Stimulated activated CD8-positive, alpha-beta memory T cell treated with anti-CD3 and anti-CD28 coated beads, Interleukin-12 subunit alpha, Interleukin-12 subunit beta, amount 100 ng/mL, for 4 hours (primary cell): ENCODE results near the gene TBRG4.
A peak's percentile ranks its signal among the peaks of the same experiment; 100 is the strongest.
"Not testable (repeated sequence)": the region's sequence is repeated elsewhere in the genome, so short reads cannot be mapped to it uniquely, and the experiment has no call there.

Experiments used
- DNase-seq: peaks from one replicate; pipeline ENCODE4 v3.0.0-alpha.2; 2020; ENCODE audit warnings: low read depth

The TBRG4 gene

GRCh38 chr7:45116048-45116447, 4.6 kb upstream of the TBRG4 start:
- no peak for DNase-seq

DNA sequence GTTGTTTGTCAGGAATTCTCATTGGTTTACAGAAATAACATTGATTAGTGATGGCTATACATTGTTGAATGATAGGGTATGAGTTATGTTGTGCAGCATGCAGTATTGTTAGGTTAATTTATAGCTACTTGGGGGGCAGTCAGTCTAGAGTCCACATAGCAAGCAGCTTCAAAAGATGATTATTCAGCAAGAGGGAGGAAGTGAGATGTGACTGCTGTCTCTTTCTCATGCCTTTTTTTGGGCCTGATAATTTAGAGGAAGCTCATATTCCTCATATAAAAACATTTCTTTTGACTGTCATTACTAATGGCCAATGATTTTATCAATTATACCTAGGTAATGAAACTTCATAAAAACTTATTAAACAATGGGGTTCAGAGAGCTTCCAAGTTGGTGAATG, 3.4 kb upstream of the TBRG4 start:
- no peak for DNase-seq

DNA sequence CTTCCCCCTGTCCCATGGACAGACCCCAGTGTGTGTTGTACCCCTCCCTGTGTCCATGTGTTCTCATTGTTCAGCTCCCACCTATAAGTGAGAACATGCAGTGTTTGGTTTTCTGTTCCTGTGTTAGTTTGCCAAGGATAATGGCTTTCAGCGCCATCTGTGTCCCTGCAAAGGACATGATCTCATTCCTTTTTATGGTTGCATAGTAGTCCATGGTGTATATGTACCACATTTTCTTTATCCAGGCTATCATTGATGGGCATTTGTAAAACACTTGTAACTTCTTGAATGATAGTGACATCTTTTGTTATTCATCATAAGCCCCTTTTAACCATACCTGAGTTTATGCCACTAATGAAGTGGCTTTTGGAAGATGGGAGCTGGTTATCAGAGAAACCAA, 2.8 kb upstream of the TBRG4 start:
- DNase-seq = not testable (repeated sequence)

DNA sequence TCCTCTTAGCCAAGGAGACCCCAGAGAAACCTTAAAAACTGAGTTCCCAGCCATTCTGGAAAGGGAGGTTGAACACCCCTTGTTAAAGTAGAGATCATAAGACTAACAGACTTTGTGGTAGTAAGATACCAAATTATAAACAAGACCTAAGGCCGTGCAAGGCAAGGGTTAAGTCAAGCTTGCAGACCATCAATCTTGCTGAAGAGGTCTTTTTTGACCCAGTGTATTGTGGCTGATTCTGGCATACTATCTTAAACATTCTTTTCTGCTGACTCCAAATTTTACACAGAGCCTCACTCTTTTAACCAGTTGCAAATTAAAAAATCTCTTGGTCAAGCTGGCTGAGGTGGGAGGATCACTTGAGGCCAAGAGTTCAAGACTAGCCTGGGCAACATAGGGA, 1.2 kb upstream of the TBRG4 start:
- no peak for DNase-seq

GRCh38 chr7:45108863-45109262, 2.6 kb downstream of the TBRG4 start:
- DNase-seq = no peak

GRCh38 chr7:45107356-45107755, 4.1 kb downstream of the TBRG4 start:
- DNase-seq = no peak

DNA sequence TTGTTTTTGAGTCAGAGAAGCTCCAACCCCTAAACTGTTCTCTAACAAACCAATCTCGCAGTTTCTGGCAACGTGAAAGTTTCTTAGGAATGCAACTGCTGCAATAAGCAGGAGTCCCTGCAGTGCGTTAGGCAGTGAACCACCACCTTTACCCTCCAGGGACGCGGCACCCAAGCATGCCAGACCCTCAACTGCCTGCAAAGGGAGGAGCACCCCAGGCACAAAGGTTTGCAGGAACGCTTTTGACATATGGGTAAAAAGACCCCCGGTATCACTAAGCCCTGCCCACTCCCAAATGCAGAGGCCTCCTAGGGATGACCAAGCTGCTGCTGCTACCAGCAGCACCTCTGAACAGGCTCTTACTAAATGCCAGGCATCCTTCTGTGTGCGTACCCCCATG, 4.7 kb downstream of the TBRG4 start:
- DNase-seq = no peak

DNA sequence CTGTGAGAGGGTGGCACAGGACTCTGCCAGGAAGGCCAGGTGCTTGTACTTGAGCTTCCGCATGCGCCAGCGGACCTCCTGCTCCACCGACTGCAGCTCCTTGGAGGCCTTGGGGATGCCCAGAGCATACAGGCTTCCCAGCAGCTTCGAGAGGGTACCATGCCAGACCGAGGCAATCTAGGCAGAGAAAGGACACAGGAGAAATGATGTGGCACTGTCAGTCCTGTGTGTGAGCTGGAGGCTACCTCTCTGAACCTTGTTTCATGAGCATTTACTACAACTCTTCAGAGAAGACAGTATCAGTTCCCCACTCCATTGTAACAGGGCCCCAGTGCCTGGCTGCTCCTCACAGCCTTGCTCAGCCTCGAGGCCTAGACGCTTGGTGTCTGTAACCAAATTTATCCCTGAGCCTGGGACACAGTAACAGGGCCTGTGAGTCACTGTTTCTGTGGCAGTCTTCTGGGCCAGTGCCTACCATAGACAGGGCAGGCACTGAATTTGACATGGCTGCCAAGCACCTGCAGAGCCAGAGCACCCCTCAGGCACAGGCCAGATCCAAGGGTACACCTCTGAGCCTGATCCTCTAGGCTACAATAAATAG, 5.8 kb downstream of the TBRG4 start:
- DNase-seq = no peak

GRCh38 chr7:45104844-45105587, 6.5 kb downstream of the TBRG4 start:
- no peak for DNase-seq

DNA sequence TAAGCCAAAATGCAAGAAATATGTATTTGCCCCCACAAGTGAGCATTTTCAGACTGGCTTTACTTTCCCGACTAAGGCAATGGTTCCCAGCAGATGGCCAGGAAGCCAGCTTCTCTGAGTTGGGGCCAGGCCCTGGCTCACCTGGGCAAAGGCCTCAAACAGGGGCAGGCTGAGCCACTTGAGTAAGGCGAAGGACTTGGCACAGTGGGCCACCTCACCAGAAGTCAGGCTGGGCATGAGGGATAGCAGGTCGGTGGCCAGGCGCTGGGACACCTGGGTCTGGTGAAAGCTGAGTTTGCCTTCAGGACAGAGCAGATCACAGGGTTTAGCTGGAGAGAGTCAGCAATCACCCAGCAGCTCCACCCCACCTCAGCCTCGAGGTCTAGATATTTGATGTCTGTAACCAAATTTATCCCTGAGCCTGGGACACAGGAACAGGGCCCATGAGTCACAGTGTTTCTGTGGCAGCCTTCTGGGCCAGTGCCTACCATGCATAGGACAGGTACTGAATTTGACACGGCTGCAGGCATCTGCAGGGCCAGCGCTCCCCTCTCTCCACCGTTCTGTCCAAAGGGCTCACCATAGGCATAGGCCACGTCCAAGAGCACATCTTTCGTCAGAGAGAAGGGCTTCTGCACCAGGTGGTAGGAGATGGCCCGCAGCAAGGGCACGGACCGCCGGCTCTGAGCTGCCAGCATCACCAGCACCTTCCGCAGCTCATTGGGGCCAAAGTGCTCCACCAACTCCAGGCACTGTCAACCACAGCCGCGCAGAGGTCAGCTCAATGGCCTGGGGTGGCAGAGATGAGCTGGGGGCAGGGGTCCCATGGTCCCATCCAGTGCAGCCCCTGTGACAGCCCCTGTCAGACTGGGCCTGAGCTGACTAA, 7.3 kb downstream of the TBRG4 start:
- no peak for DNase-seq

DNA sequence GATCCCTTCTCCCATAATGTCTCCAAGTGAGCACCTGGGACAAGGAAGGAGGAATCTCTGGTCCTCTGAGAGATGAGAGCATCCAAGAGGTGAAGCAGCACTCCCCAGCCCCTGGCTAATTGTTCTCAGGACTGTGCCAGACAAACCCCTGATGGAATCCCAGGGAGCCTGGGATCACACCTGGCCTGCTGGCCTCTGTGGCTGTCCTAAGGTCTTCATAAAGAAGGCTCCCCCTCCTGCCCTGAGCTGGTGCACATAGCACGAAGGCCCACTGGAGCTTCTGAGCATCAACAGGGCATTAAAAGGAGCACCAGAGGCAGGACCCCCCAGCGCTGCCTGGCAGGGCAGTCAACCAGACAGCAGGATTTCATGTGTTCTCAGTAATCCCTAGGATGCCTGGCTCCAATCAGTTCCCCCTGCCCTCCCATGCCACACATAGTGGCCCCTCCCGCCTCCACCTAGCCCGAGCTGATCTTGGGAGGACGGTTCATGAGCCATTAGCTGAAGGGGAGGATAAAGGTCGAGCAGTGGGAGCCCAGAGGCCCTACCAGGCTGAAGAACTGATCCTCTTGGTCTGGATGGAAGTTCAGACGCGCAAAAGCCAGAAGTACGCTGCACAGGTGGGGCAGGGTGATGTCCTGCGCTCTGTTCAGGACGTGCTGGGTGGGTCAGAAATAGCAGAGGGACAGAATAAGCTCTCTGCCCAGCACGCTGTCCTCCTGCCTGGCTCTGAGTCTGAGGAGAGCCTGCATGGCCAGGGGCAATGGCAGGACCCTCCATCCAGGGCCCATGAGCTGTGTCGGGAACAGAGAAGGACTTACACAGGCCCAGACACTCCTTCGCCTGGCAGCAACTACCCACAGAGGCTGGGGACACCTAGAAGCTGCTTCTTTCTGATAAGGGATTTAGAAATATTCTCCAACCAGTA, 8.4 kb downstream of the TBRG4 start:
- DNase-seq = no peak

DNA sequence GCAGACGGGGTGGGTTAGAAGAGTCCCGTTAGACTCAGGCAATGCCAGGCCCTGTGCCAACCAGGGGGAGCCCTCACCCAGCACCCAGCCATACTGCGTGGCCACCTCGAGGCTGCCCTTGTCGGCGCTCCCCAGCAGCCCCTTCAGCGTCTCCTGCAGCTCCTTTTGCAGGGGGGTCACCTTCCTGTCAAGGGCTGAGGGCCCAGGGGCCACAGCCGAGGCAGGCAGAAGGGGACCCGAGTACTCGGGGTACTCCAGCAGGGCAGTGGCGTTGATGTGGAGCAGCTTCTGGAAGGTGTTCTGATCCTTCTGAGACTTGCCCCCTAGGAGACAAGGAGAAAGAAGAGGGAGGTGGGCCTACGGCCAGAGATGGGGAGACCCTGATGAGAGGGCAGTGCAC, 9.7 kb downstream of the TBRG4 start:
- no peak for DNase-seq

DNA sequence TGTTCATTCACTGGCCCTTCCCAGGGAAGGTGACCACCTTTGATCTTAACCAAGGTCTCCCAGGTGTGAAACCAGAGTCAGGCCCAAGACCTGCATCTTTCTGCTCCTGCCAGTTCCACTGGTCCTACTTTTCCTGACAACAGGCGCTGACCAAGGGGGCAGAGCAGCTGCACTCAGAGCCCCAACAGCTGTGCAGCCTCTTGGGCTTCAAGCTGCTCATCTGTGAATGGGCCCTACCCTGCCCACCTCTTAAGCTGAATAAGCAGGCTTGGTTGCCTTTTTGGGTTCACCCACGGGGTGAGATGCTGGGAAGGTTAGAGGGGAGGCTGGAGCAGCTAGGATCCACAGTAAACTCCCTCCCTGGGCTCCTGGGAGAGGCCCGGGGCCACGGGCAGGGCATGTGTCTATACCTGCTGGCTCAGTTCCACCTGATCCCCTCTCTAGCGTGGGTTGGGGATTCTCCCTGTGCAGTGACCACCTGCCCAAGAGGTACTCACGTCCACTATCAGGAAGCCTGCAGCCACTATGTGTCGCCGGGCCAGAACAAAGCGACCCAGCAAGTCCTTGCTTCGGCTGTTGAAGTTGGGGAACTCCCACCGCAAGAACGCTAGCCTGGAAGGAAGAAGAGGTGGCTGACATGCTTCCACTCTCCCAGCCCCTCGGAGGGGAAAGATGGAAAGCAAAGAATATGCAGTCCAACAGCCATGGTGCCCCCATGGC, 10.6 kb downstream of the TBRG4 start:
- no peak for DNase-seq

DNA sequence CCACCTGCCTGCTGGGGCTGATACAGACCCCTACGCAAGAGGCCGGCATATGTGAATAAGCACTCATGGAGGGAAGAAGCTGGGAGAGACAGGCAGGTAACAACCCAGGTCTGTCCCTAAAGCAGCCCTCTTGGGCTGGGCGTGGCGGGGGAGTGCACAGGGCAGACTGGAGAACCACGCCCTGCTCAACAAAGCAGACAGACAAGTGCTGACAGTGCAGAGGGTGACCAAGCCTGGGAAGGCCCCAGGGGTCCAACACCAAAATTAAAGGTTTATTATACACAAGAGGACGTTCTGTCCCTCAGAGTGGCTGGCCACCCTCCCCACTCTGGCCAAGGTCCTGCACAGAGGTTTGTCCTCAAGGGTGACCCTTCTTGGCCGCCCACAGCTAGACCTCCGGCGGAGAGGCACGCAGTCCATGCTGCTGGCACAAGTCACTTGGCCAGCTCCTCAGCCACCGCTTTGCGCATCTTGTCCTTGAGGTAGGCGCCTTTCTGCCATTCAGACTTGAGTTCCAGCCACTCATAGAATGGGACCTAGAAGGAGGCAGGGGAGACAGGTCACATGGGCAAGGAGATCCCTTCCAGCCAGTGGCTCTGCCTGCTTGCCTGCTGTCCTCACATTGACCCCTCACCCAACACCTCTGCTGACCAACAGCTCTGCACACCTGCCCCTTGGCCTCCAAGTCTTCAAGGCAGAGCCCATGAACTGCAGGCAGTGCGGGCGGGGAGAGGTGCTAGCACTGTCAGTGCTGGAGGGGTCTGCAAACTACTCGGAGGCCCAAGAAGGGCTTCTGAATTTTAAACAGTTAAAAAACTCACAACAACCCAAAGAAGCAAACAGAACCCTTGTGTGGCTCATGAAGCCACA, 11.4 kb downstream of the TBRG4 start:
- DNase-seq = no peak

GRCh38 chr7:45098983-45099839, 12.3 kb downstream of the TBRG4 start:
- no peak for DNase-seq

GRCh38 chr7:45092931-45093235, 18.6 kb downstream of the TBRG4 start:
- DNase-seq = no peak

DNA sequence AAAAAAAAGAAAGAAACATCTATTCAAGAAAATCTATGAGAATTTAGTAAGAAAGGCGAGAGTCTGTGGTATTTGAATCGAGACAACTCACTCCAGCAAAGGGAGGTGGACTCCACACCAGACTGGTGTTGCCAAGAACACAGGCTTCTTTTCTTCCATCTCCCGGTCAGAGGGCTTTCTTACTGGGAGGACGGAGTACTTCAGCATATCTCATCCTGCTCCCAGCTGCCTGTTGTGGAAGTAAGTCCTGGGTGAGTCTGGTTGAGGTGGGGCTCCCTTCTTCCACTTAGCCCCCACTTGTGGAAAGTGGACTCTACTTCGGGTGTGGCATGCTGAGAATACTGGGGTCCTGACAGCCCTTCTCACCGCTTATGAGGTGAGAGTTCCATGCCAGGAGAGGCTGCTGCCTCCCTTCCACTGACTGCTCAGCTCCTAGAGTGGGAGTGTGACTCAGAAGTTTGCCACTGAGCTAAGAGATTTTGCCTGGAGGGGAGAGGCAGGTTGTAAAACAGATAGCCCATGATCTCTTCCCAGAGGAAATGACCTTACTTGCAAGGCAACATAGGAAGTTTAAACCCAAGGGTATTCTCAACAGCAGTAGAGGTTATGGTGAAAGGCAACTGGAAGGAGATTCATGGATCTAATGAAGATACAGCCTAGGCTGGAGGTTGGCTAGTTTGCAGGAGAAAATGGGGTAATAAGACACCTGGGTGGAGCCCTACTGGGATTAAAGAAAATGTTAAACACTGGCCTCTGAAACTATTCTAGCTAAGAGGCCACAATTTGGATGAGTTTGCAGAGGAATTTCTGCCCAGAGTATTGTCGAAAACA, 19.2 kb downstream of the TBRG4 start:
- DNase-seq = no peak

GRCh38 chr7:45089341-45089891, 22.1 kb downstream of the TBRG4 start:
- DNase-seq = peak; percentile 29
